GM10266 (cell line): ENCODE results near the gene SPIRE2.
"Not testable (repeated sequence)": the region's sequence is repeated elsewhere in the genome, so short reads cannot be mapped to it uniquely, and the experiment has no call there.

Source experiments
- DNase-seq: peaks from one replicate; pipeline ENCODE4 v3.0.0; 2012; ENCODE audit errors: extremely low spot score
- CTCF ChIP-seq: IDR thresholded peaks from 2 replicates; pipeline ENCODE4 v1.5.1; 2012; ENCODE audit warnings: mild to moderate bottlenecking, low read depth; ENCODE audit not compliant: control insufficient read depth, insufficient read depth; ENCODE audit errors: missing control alignments

The SPIRE2 gene

GRCh38 chr16:89786474-89787364 lies 41.6 kb upstream of the SPIRE2 start:
- DNase-seq, result no peak
- TF ChIP-seq CTCF, result no peak

GRCh38 chr16:89787365-89787805 lies 40.9 kb upstream of the SPIRE2 start:
- TF ChIP-seq CTCF, result no peak
- no peak for DNase-seq

- no peak for TF ChIP-seq CTCF
- no peak for DNase-seq
Observed at GRCh38 chr16:89791278-89791995, 36.8 kb upstream of the SPIRE2 start.

- TF ChIP-seq CTCF, result peak; percentile 73
- not testable (repeated sequence) for DNase-seq
Observed at GRCh38 chr16:89793092-89793491, 35.2 kb upstream of the SPIRE2 start.

- TF ChIP-seq CTCF, result no peak
Observed at GRCh38 chr16:89793955-89794354, 34.3 kb upstream of the SPIRE2 start.

GRCh38 chr16:89795676-89796075 lies 32.6 kb upstream of the SPIRE2 start:
- no peak for TF ChIP-seq CTCF
- DNase-seq, result no peak

More at GRCh38 chr16:89793955-89794354, 34.3 kb upstream of the SPIRE2 start:
- no peak for DNase-seq

- TF ChIP-seq CTCF, result no peak
- no peak for DNase-seq
Observed at GRCh38 chr16:89796104-89796503, 32.2 kb upstream of the SPIRE2 start.
